GM21717 (cell line): ENCODE data around the gene LYPD6.
A peak's percentile ranks its signal among the peaks of the same experiment; 100 is the strongest.
"Not testable (repeated sequence)": the region's sequence is repeated elsewhere in the genome, so short reads cannot be mapped to it uniquely, and the experiment has no call there.

Experiments
- ATAC-seq: cut with Tn5 transposase; IDR thresholded peaks from one replicate; pipeline ENCODE4 v1.9.1; 2021; ENCODE audit warnings: mild to moderate bottlenecking, moderate library complexity; ENCODE audit not compliant: unreplicated experiment

Gene LYPD6, protein sequence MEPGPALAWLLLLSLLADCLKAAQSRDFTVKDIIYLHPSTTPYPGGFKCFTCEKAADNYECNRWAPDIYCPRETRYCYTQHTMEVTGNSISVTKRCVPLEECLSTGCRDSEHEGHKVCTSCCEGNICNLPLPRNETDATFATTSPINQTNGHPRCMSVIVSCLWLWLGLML

DNA sequence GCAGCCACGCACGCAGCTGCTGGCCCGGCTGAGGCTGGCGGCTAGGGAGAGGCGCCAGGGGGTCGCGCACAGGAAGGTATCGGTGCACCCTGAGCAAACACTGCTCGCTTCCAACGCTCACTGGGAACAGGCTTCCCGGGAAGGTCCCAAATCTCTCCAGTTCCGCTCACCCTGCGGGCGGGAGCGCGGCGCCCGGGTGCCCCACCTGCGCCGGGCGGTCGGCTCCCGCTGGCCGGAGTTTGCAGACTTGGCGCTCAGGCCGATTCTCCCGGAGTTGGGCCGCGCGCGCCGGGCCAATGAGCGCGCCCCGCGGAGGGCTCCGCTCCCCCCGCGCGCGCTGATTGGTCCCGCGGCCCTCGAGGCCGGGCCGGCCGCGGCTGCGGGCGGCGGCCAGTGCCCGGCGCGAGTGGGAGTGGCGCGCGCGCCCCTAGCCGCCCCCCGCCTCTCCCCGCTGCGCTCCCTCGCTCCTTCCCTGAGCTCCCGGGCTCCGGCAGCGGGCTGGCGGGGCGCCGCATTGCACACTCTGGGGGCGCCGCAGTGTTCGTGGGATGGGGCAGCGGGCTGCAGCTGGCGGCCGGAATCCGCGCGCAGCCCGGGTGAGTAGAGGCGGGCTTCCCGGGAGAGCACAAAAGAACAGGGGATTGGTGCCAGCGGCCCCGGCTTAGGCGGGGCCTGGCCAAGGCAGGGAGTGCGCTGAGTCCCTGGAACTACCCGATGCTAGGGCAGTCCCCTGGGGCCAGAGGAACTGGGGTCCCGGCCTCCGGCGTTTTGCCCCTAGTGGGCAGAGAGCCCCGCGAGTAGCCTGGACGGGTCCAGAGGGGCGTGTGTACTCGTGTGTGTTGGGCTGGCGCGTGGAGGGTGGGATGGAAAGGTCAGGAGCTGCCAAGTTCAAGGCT lies at the start of gene LYPD6:
Gene LYPD6, plus strand, starts transcription at position 461 of the 896 bp plus-strand sequence. CDS start 107,122 bp downstream, outside the sequence.
- no peak for ATAC-seq

DNA sequence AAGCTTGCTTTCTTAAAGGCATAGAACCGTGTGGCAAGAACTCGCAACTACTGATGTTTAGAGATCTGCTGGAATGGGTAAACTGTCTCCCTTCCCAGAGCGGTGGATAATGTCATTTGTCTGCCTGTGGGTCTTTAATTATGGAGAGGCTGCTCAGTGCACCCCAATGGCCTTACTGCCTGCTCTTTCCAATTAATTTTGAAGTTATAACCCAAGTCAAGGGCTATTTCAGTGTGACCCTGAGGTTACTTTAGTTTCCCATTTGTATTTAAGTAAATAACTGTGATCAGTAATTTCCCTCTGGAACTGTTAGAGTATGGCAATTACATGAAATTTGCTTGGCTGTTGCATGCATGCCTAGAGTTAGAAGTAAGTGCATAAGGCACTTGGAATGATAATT lies 48.9 kb upstream of the LYPD6 start:
- no peak for ATAC-seq

DNA sequence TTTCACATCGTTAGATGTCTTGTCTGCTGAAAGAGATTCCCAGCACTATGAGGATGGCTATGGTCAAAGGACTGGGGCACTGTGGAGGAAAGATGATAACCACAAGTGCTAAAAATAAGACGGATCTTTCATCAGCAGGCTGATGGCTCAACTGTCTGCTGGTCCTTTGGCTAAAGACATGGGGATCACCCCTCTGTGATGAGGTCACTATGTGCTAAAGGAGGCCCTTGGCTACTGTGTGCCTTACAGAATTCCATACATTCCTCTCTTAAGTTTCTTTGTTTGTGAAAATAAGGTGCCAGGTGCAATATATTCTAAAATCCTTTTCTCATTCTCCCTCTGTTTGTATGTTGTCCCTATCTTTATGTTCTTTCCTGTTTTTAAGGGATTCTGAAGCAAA lies 39.7 kb upstream of the LYPD6 start:
- no peak for ATAC-seq

DNA sequence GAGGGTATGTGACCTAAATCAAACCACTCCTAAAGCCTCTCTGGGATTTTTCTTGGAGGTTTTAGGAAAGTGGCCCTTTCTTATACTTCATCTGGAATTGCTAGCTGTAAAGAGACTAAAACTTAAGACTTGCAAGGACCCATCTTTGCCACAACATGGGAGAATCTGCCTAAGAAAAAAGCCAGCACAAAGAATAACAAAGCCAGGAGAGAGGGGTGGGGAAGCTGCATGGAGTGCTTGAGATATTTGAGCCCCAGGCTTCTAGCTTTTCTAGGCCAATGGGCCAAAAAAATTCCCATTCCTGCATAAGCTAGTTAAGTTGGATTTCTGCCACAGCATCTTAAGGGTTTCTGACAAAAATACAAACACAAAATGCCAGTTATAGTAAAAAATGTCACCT lies 38.5 kb upstream of the LYPD6 start:
- ATAC-seq: no peak

DNA sequence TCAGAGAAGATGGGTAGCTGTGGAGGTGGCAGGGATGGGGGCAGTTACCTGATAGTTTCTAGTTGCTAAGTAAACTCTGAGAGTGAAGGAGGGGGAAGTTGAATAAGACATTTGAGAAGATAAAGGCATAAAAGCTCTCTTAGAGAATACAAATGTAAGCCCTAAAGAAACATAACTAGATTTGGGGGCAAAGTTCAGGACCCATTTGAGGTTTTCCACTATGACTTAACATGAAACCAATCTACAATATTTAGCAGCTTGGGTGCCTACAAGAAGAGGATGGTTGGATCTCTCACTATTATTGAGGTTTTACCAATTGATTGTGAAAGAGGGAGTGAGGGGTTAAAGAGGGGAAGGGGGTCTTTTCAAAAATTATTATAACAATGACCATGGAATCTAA lies 34.4 kb upstream of the LYPD6 start:
- no peak for ATAC-seq

DNA sequence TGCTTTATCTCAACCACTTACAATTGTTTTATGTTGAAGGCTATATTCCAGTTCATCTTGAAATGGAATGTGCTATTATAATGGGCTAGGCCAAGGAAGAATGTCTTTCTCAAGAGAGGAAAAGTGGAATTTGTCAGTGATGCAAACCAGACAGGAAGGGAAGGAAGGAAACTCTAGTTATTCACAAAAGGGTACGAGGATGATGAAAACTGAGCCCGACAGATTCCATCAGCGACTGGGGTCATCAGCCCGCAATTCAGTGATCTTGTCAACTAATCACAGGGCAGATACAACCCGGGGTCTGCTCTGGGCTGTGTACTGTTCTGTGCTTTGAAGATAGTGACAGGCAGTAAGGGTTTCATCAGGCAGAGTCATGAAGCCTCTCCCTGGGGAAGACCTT lies 23.4 kb upstream of the LYPD6 start:
- ATAC-seq: no peak

DNA sequence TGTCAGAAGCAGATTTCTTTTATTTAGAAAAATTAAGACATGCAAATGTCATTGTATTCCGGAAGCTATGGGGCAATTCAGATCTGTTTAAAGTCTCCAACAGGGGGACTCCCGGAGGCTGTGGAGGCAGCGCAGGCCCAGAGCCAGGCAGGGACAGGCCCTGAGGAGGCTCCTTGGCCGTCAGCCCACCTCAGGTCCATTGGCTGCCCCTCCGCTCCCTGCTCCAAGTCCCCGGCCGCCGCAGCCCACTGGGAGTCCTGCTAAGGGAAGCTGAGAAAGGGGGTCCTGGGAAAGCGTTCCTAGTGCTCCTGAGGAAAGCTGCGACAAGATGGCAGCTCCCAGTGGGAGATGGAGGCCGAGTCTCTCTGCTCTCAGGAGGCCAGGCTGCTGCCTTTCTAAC lies 20.0 kb upstream of the LYPD6 start:
- ATAC-seq: no peak

DNA sequence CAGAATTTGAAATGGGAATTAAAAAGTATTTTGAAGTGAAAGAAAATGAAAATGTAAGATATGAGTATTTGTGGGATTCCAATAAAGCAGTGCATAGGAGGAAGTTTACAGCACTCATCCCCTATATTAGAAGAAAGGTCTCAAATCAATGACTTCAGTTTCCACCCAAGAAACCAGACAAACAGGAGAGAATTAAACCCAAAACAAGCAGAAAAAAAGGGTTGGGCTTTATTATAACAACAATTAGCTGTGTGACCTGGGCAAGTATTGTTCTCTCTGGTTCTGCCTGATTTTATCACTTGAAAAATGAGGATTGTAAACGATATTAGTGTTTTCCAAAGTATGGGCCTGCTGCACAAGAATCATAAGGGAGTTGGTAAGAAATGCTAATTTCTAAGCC lies 18.3 kb upstream of the LYPD6 start:
- no peak for ATAC-seq

DNA sequence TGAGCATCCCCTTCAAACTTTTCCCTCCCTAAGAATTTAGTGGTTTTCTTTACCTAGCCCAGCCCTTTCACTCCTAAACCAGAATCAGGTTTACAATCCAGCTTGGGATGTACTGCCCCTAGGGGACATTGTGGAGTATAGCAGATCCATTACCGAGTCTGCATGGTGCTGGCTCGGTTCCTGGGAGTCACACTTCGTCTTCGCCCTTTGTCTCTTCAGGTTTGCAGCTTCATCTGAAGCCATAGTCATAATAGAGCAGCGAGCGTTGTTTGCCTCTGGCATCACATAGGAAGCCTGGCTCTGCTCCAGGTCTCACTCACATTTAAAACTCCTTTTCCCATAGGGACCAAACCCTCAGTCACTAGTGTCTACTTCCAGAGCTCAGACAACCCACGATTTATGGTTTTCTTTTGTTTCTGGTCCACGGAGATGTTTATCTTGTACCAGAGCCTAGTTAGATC lies 16.8 kb upstream of the LYPD6 start:
- peak; percentile 96 for ATAC-seq

DNA sequence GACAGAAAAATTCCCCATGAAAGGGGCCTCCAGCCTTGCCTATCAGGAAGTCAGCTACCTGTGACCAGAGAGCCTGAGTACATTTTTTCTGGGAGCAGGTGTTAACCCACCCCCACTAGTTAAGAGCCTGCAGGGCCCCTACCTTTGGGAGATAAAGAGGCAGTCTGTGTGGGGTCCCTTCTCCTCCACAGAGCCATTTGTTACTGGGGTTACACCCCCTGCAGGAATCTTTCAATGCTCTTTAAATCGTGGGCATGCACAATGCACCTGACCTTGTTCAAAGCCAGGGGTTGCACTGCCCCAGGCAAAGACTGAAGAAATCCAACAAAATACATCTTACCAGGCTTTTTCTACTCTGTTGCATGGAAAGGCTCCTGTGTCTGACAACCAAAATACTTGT lies 15.7 kb upstream of the LYPD6 start:
- no peak for ATAC-seq

DNA sequence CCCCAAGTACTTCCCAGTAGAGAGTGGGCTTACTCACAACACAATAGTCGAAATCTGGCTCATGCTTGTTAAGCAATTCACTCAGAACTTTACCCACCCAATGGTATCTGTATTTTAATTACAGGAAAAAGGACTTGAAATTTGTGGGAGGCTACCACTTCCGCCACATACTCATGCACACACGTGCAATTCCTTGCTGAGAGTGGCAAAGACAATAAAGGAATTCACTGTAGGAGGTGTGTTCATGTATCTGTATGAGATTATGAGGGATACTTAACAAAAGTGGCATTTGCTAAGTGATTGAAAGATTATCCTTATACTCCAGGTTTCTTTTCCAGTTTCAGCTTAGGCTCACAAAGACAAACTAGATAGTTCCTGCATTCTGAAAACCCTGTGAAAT lies 14.9 kb upstream of the LYPD6 start:
- no peak for ATAC-seq

DNA sequence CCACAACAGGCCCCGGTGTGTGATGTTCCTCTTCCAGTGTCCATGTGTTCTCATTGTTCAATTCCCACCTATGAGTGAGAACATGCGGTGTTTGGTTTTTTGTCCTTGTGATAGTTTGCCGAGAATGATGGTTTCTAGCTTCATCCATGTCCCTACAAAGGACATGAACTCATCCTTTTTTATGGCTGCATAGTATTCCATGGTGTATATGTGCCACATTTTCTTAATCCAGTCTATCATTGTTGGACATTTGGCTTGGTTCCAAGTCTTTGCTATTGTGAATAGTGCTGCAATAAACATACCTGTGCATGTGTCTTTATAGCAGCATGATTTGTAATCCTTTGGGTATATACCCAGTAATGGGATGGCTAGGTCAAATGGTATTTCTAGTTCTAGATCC lies 11.8 kb upstream of the LYPD6 start:
- not testable (repeated sequence) for ATAC-seq

DNA sequence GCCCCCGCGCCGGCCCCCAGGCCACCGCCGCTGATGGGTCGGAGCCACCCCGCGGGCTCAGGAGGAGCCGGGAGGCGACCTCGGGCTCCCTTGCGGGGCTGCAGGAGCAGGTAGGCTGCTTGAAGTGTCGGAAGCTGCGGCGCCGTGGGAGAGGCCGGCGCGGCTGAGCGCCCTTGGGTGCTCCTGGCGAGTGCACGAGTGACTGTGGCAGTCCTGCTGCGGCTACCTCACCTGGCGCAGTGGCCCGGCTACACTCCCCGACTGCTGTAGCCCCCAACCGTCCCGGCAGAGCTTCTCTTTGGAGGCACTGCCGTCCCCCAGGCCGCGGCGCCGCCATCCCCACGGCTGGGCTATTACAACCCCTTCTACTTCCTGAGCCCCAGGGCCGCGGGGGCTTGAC lies 10.0 kb upstream of the LYPD6 start:
- no peak for ATAC-seq

DNA sequence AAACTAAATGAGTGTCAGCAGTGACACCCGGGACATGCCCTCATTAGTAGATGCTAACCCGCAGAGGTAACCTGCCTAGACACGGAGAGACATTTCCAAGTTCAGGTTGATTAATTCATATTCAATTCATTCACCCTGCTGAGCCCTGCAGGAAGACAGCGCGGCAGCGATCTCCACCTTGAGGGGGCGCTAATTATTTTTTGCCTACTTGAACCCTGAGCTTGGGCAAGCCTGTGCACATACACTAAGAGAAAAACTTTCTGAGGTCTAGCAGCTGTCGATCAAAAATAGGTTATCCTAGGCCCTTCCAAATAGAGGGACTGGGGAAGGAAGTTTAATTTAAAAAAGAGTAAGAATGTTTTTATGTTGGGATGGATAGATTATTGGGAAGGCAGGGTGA lies 1.3 kb upstream of the LYPD6 start:
- ATAC-seq: no peak

DNA sequence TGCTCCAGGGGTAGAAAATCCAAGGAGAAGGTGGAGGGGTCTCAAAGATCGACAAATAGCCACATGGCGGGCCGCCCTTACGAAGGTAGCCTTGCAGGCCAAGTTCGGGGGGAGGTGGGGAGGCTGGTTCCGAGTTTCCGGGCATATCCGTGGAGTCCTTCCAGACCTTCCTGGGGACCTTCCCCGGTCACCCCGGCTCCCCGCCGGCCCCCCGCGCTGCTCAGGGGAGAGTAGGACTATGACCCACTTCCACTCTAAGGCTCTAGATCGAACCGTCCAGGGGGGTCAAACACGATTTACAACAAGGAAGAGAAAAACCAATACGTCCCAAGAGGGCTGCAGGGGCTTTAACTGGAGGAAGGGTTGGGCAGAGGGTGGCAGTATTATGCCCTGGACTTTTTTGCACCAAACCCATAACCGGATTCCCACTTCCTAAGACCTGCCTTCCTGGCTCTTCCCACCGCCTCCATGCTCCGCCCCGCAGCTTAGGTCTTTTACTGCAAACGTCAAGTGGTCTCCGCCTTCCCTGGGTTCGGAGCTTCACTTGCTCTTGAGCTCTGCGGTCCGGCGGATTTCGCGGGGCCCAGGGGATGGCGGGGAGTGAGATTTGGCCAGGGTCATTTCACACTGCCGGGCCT lies 779 bp upstream of the LYPD6 start:
- ATAC-seq: no peak

DNA sequence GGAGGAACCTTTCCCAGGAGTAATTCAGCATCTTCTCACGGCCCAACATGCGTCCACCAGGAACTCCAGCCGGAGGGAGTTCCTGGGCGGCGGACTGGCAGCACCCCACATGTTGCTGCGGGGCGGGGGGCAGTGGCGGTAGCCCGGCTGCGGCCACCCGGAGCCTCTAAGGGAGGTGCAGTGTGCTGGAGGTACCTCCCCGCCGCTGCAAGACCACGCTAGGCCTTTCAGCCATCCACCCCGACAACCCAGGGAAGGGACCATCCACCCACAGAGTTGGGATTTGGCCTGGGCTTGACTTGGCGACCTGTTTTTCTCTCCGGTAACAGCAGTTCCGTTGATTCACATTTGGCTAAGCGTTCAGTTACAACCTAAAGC lies 625 bp downstream of the LYPD6 start:
- no peak for ATAC-seq

DNA sequence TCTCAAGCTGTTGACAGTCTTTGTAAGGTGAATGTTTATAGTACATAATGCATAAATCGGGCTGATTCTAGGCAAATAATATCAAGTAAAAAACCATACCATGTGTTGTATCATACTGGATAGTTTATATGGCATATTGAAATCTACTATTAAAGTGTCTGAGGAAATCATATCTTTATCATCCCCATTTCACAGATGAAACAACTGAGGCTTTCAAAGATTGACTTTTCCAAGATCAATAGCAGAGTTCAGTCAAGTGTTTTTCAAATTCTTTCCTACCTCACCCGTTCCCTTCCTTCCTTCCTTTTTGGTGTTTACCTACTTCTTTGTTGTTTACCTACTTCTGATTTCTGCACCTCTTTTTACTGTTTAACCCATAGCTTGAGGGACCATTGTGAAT lies 2.0 kb downstream of the LYPD6 start:
- no peak for ATAC-seq

DNA sequence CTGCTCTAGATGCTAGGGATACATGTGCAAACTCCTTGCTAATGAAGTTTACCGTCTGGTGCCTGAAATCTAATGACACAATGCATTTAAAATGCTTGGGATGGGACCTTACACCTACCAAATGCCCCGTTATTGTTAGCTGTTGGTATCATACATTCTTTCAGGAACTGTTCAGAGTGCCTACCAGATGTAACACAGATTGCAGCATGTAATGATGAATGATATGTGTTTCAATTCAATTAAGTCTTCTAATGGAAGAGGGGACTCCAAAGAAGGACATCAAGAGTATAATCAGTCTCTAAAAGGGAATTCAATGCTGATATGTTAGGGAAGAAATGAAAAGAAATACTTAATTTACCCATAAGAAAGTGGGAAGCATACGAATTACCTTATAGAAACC lies 3.2 kb downstream of the LYPD6 start:
- ATAC-seq: no peak

DNA sequence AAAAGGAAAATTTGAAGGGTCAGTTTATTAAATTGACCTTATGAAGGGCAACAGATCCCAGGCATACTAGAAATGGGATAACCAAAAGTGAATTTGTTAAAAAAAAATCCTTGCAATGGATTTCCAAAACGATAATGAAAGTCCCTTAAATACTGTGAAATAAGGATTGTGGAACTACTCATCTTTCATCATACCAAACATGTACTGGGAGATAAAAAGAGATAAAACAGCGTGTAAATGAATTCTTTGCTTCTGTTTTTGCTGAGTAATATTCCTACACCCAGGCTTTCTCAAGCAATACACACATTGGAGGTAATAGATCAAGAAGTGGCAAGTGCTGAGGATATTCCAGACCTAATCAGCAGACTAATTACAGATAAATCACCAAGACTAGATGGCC lies 3.8 kb downstream of the LYPD6 start:
- no peak for ATAC-seq

DNA sequence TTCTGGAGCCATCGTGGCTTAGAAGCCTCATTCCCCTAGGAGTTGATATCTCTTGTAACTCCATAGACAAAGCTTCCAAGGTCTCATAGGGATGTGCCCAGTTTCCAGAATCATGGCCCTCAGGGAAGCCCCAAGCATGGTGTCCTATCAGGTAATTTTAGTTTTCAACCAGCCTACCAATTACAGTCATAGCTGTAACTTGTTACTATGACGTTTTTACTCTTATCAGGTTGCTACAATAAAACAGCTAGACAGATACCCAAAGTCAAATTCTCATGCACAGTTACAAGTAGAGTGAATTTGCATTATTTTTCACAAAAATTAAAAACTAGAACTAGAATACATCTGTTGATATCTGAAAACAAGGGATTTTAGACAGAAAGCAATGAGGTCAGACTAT lies 8.9 kb downstream of the LYPD6 start:
- ATAC-seq: no peak

DNA sequence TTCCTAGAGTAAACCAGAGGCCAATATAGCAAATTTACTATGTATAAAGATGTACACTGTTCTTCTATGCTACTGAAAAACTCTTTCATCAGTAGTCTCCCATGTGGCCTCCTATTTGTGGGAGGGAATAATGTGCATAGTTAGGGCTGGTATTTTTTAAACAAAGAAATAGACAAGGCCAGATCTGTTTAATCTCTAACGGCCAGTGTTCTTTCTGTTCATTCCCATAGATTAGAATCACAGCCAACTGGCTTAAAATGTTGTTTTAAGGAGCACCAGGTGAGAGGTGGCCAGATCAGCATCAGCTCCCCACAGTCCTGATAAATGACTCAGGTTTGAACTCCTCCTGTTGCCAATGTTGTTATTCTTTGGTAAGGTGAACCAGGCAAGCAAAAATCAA lies 12.1 kb downstream of the LYPD6 start:
- ATAC-seq: no peak

DNA sequence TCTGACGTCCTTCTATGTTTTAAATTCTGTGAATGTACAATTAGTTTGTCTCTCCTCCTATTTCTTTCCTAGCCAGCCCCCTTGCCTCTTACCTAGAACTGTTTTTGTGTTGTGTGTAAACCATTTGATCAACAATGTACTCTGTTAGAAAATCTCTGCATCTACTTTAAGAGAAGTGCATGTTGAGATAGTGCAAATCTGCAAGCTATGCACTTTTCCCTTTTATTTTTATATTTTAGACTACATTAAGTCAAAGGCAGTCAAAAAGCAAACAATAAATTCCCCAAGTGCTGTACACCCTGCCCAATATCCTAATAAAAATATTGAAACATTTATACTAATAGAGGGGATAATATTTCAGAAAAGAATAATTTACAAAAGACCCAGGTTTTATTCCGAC lies 13.7 kb downstream of the LYPD6 start:
- no peak for ATAC-seq
